CD14-positive monocyte (primary cell): ENCODE measurements around the gene IPO11. TPM values are rescaled to one million over a fixed set of nuclear protein-coding genes. Genes with fewer than 3 reads are reported as not detected.

ENCODE experiments used
- DNase-seq, 3 donors: peaks; one replicate each; pipeline ENCODE4 v3.0.0-alpha.2; 2011 to 2022
- H2AFZ ChIP-seq: 2 replicates; pipeline ENCODE4 v1.6.0; 2012; ENCODE audit warnings: mild to moderate bottlenecking, low read depth, low read length, inconsistent platforms; ENCODE audit not compliant: insufficient read depth, poor library complexity, severe bottlenecking
- H3K27ac ChIP-seq, 2 donors: 1 replicate in 1 of 2; 2 replicates in 1 of 2; pipeline ENCODE4 v1.5.1; 2012 to 2013; ENCODE audit warnings: low read length in 2 of 2, control low read depth in 1 of 2, inconsistent platforms in 1 of 2, low read depth in 1 of 2, mild to moderate bottlenecking in 1 of 2
- H3K27me3 ChIP-seq, 2 donors: one replicate each; pipeline versions ENCODE4 v1.6.0 to v1.6.1; 2011 to 2013; ENCODE audit warnings: low read length in 2 of 2; ENCODE audit not compliant: control insufficient read depth in 2 of 2, insufficient read depth in 2 of 2
- H3K36me3 ChIP-seq, 2 donors: replicated peaks in 1 of 2; 1 replicate in 1 of 2; 2 replicates in 1 of 2; pipeline versions ENCODE4 v1.5.1 to v1.6.1; 2012 to 2013; ENCODE audit warnings: low read length in 2 of 2, control low read depth in 1 of 2, inconsistent platforms in 1 of 2, mild to moderate bottlenecking in 1 of 2; ENCODE audit not compliant: insufficient read depth in 2 of 2, control insufficient read depth in 1 of 2
- H3K4me1 ChIP-seq, 2 donors: 1 replicate in 1 of 2; 2 replicates in 1 of 2; pipeline versions ENCODE4 v1.5.1 to v1.6.1; 2012 to 2013; ENCODE audit warnings: low read length in 2 of 2, control low read depth in 1 of 2, inconsistent platforms in 1 of 2, mild to moderate bottlenecking in 1 of 2, moderate library complexity in 1 of 2; ENCODE audit not compliant: insufficient read depth in 2 of 2, control insufficient read depth in 1 of 2
- H3K4me2 ChIP-seq: replicated peaks from 2 replicates; pipeline ENCODE3; 2012; ENCODE audit warnings: low read length, moderate library complexity, mild to moderate bottlenecking; ENCODE audit not compliant: poor library complexity, severe bottlenecking; ENCODE audit errors: extremely low read depth
- H3K4me3 ChIP-seq, 3 experiments: fragments of 200-600 bp in 1 of 3; sonication (generic) in 1 of 3; replicated peaks in 1 of 3; 1 replicate in 2 of 3; 2 replicates in 1 of 3; pipeline ENCODE4 v1.5.1; 2011 to 2013; ENCODE audit warnings: low read length in 3 of 3, mild to moderate bottlenecking in 3 of 3, control low read depth in 2 of 3, low read depth in 2 of 3, inconsistent platforms in 1 of 3, moderate library complexity in 1 of 3
- H3K79me2 ChIP-seq: 2 replicates; pipeline ENCODE4 v1.6.0; 2012; ENCODE audit warnings: mild to moderate bottlenecking, control low read depth, inconsistent platforms, low read length, moderate library complexity; ENCODE audit not compliant: insufficient read depth
- H3K9ac ChIP-seq: 2 replicates; pipeline ENCODE4 v1.6.0; 2017; ENCODE audit warnings: low read length, mild to moderate bottlenecking; ENCODE audit not compliant: insufficient read depth, poor library complexity, severe bottlenecking
- H3K9me3 ChIP-seq, 2 donors: replicated peaks in 1 of 2; 1 replicate in 1 of 2; 2 replicates in 1 of 2; pipeline versions ENCODE4 v1.5.1 to v1.6.1; 2012 to 2013; ENCODE audit warnings: low read length in 2 of 2, control low read depth in 1 of 2; ENCODE audit not compliant: control insufficient read depth in 1 of 2, insufficient read depth in 1 of 2
- H4K20me1 ChIP-seq: 2 replicates; pipeline ENCODE4 v1.6.0; 2012; ENCODE audit warnings: mild to moderate bottlenecking, low read length, control low read depth, moderate library complexity; ENCODE audit not compliant: insufficient read depth
- H3K27ac Mint-ChIP-seq, 7 donors: one replicate each; pipeline ENCODE4 v1.8.0; 2020; ENCODE audit warnings: mild to moderate bottlenecking in 7 of 7, mixed read lengths in 7 of 7, moderate library complexity in 6 of 7, inconsistent platforms in 2 of 7
- H3K27me3 Mint-ChIP-seq, 3 donors: one replicate each; pipeline ENCODE4 v1.8.0; 2021 to 2022; ENCODE audit warnings: low read depth in 3 of 3, mild to moderate bottlenecking in 3 of 3, mixed read lengths in 3 of 3, moderate library complexity in 3 of 3, inconsistent platforms in 1 of 3
- H3K36me3 Mint-ChIP-seq, 2 donors: one replicate each; pipeline ENCODE4 v1.8.0; 2020; ENCODE audit warnings: mixed read lengths in 2 of 2, inconsistent platforms in 1 of 2, mild to moderate bottlenecking in 1 of 2
- H3K4me1 Mint-ChIP-seq: one replicate; pipeline ENCODE4 v1.8.0; 2020; ENCODE audit warnings: mild to moderate bottlenecking, mixed read lengths
- H3K4me3 Mint-ChIP-seq, 2 donors: one replicate each; pipeline ENCODE4 v1.8.0; 2020; ENCODE audit warnings: mild to moderate bottlenecking in 2 of 2, mixed read lengths in 2 of 2, moderate library complexity in 1 of 2
- H3K9me3 Mint-ChIP-seq, 7 donors: one replicate each; pipeline ENCODE4 v1.8.0; 2020 to 2022; ENCODE audit warnings: mixed read lengths in 7 of 7, mild to moderate bottlenecking in 6 of 7, moderate library complexity in 6 of 7, inconsistent platforms in 2 of 7
- CTCF ChIP-seq: fragments of 200-600 bp; IDR thresholded peaks from one replicate; pipeline ENCODE4 v1.8.0; 2022; ENCODE audit warnings: antibody characterized with exemption, mild to moderate bottlenecking
- WGBS: methylation state at CpG from one replicate; pipeline ENCODE4 v1.1.5; 2013; ENCODE audit warnings: missing lambda C conversion rate; ENCODE audit not compliant: insufficient coverage; 5-methylcytosine and 5-hydroxymethylcytosine counted together
- intact Hi-C, 2 donors: fragments of 100-400 bp; cut with micrococcal nuclease; formaldehyde crosslinking; loops; one replicate each; pipeline versions ENCODE4 v1.15.0 to v1.15.1; 2023
- polyA plus RNA-seq, 3 donors: library from polyadenylated mRNA; depleted of rRNA in 1 of 3; unstranded in 2 of 3; stranded (reverse) in 1 of 3; fragments of 300-500 nt in 2 of 3; fragments of >200 nt in 1 of 3; fragmentation: Illumina TruSeq in 2 of 3; gene quantifications; 1 replicate in 2 of 3; 2 replicates in 1 of 3; pipeline ENCODE4 v1.2.3, GENCODE V29; 2012 to 2021

Gene IPO11
- polyA plus RNA-seq, 3 donors = 4.4 to 5.5 (median 5.3) TPM

- H3K27ac Mint-ChIP-seq = peak overlapping the region in 3 of 7 donors; percentile 8 to 41 (median 27)
- DNase-seq = no peak
- Histone ChIP-seq H3K4me3 (no peak overlapping the region), H3K79me2 (peaks cover 75% of the 10 kb centered on the region), H4K20me1 (no peaks in the 10 kb centered on the region), H3K4me1 (no peaks in the 10 kb centered on the region), H3K9ac (no peak overlapping the region), H3K9me3 (no peaks in the 10 kb centered on the region), H2AFZ (no peak overlapping the region), H3K27me3 (no peaks in the 10 kb centered on the region), H3K36me3 (peaks cover 0 to 9% of the 10 kb centered on the region in 2 donors), H3K4me2 (no peak overlapping the region), H3K27ac (no peak overlapping the region)
- intact Hi-C loops = no loop called here
- H3K36me3 Mint-ChIP-seq = peaks cover 0 to 20% of the 10 kb centered on the region in 2 donors
- WGBS = 100% methylated on average over 3 of the region's 3 CpGs
- no peaks in the 10 kb centered on the region for H3K4me1 Mint-ChIP-seq
- no peaks in the 10 kb centered on the region for H3K27me3 Mint-ChIP-seq
- H3K4me3 Mint-ChIP-seq = no peak overlapping the region
- peaks cover 0 to 5% (median 2%) of the 10 kb centered on the region in 7 donors for H3K9me3 Mint-ChIP-seq
- TF ChIP-seq CTCF = no peak
Measured at GRCh38 chr5:62419609-62420008, 7.0 kb downstream of the IPO11 start.

GRCh38 chr5:62421414-62421813 lies 8.9 kb downstream of the IPO11 start:
- TF ChIP-seq CTCF = no peak
- no peaks in the 10 kb centered on the region for H4K20me1 ChIP-seq
- Mint-ChIP-seq H3K4me3 (no peak overlapping the region), H3K27ac (no peak overlapping the region), H3K27me3 (no peaks in the 10 kb centered on the region), H3K36me3 (peaks cover 0 to 23% of the 10 kb centered on the region in 2 donors), H3K4me1 (no peaks in the 10 kb centered on the region), H3K9me3 (peaks cover 0 to 5% (median 2%) of the 10 kb centered on the region in 7 donors)
- peaks cover 63% of the 10 kb centered on the region for H3K79me2 ChIP-seq
- no peak overlapping the region for H3K4me2 ChIP-seq
- no peaks in the 10 kb centered on the region for H3K27me3 ChIP-seq
- H3K27ac ChIP-seq = no peak overlapping the region
- H3K36me3 ChIP-seq = peaks cover 0 to 9% of the 10 kb centered on the region in 2 donors
- H2AFZ ChIP-seq = no peak overlapping the region
- H3K9ac ChIP-seq = no peak overlapping the region
- no peaks in the 10 kb centered on the region for H3K9me3 ChIP-seq
- no peak for DNase-seq
- no peaks in the 10 kb centered on the region for H3K4me1 ChIP-seq
- intact Hi-C loops = no loop called here
- no peak overlapping the region for H3K4me3 ChIP-seq
- WGBS = 100% methylated on average over 1 of the region's 1 CpG
